GM18526 (cell line): ENCODE measurements around the gene ALKBH4.

Experiments
- POLR2A ChIP-seq: IDR thresholded peaks from 3 replicates; pipeline ENCODE4 v1.6.1; 2011; ENCODE audit not compliant: insufficient read length; ENCODE audit errors: extremely low read depth

ALKBH4 gene

DNA sequence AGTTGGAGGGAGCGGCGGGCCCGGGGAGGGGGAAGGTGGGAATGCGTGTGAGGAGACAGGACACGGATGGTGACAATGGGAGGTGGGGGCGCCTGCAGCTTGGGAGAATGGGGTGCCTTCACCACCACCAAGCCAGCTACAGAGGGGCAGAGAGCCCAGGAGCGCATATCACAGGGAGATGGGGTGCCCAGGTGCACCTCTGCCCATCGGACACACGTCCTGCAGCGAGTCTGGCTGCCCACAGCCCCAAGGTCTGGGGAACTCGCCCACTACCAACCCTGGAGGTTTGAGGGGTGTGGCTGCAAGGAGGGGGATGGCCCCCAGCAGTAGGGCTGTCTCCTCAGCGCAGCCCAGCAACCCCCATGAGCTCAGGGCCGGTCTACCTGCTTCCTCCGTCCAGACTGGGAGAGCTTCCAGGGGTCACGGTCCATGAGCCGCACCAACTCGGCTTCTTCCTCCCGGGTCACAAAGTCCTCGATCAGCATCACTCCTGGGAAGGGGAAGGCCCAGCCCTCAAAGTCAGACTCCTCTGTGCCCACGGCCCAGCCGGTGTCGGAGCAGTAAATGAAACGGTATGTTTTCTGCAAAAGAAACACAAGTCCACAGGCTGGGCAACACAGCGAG is 5.3 kb downstream of the ALKBH4 start:
- no peak for TF ChIP-seq POLR2A

DNA sequence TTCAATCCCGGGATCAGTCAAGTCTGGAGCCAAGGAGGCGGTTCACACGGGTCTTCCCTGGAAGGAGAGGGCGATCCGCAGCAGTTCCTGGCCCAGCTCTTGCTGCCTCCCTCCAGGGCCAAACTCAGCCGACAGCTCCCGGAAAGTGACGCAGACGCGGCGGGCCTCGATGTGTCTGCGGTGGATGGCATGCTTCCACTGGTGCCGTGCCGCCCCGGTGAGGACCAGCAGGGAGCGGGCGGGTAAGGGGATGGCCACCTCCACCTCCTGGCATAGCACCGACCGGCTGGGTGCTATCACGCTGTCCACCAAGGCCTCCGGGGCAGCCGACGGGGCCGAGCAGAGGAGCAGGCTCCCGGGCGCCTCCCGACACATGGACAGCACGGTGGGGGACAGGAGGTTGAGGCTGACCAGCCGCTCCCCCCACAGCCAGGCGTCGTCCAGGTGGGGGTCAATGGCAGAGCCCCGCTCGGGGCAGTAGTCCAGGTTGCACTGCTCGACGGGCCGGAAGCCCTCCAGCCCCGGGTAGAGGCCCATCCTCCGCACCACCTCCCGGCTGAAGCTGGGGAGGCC is 7.2 kb downstream of the ALKBH4 start:
- no peak for TF ChIP-seq POLR2A

DNA sequence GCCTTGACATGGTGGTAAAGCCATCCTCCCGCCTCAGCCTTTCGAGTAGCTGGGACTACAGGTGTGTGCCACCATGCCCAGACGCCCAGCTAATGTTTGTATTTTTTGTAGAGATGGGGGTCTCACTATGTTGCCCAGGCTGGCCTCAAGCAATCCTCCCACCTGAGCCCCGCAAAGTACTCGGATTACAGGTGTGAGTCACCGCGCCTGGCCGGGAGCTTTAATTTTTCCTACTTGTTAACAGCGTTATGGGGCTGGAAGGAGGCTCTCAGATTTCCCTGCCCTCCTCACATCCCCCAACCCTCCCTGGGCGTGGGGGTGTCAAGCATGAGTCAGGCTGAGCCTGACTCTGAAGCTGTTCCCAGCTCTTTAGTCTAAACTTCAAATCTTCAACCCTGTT is 8.3 kb downstream of the ALKBH4 start:
- no peak for TF ChIP-seq POLR2A

DNA sequence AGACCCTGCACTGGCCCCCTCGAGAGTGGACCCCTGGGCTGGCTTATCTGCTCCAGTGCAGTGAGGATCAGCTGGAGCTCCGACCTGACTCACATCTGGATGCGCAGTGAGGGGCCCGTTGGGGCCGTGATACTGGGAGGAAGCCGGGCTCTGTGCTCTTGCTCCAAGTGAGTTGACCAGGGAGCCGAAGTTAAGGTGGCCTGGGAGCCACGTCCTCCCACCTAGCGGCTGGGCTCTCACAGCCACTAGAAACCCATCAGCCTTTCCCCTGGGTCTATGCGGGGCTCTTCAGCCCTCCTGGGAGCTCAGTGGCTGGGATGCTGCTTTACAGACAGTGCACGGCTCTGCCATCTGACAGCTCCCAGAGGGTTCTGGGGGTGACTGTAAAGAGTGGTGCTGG is 9.1 kb downstream of the ALKBH4 start:
- no peak for TF ChIP-seq POLR2A

DNA sequence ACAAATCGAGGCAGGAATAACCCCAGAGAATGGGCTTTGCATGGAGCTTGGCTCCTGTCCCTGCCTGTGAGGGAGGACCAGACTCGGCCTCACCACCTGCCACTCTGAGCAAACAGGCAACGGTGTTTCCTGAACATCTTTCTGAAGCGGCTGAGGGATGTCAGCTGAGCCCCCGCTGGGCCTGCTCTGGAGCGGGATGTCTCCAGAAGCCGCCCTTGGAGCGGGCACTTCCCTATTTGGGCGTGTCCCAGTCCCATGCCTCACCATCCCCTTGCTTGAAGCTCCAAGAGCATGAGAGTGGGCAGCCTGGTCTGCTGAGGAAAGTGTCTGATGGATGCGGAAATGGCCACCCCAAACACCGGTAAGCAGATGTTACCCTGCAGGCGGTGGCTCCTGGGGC is 10.2 kb downstream of the ALKBH4 start:
- no peak for TF ChIP-seq POLR2A

DNA sequence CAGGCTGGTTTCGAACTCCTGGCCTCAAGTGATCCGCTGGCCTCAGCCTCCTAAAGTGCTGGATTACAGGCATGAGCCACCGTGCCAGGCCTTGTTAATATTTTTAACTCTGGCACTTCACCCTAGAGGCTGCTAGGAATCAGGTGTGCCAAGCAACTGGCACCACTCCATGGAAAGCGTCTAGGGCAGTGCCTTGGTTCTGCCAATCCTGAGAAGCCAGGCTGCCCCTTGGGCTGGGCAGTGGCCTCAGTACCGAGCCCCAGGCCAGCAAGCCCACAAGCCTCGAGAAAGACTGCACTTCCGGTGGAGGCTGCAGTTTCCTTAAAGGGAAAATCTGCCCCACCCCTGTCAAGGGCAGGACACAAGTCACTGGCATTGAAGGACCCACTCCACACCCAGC is 11.3 kb downstream of the ALKBH4 start:
- TF ChIP-seq POLR2A, result no peak

DNA sequence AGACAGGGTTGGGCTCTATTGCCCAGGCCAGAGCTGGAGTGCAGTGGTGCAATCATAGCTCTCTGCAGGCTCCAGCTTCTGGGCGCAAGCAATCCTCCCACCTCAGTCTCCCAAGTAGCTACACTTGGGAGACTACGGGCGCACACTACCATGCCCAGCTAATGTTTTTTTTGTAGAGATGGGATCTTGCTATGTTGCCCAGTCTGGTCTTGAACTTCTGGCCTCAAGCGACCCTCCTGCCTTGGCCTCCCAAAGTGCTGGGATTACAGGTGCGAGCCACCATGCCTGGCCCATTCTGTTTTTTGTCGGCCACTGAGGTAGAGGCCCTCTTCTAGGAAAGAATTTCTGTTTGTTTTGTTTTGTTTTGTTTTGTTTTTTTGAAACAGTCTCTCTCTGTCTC is 12.2 kb downstream of the ALKBH4 start:
- no peak for TF ChIP-seq POLR2A

DNA sequence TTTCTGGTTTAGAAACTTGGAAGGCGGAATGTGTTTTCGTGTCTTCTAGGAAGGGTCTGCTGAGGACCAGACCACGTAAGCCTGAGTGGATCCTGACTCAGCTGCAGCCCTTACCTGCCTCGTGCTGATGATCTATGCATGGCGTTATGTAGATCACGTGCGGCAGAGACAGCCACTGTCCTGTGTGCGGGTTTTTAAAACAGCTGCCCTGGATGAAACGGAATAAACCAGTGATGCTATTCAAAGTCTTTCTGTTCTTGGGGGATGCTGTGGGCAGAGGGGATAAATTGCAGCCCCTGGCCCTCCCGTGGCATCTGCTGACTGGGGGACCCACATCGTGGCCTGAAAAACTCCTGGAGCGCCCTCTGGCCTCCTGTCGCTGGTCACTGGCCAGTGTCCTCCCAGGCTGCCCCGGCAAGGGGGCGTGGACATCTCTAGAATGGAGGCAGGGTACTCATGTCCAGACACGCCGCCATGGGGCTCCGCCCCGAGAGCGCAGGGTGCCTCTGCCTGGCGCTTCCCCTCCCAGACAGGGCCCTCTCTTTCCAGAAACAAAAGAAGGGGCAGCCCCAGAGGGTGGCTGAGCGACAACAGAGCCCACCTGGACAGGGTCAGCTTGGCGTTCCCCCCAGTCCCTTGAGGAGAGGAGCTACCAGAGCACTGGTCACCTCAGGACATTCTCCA is 13.2 kb downstream of the ALKBH4 start:
- no peak for TF ChIP-seq POLR2A

DNA sequence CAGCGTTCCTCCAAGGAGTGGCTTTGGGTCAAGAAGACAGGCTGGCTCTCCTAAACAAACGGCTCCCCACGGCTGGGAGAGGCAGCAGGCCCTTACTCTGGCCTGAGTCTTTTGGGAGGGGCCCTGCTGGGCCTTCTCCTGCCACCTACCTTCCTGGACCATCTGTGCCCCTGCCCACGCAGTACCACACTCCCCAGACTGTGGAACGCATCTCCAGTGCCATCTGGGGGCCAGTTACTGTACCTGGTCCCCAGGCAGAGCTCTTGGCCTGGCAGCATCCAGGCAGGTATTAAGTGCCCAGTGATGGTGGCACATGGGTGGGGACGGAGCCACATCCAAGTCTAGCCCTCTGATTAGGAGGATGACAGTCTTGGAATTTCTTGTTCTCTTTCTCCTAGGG is 14.4 kb downstream of the ALKBH4 start:
- no peak for TF ChIP-seq POLR2A

DNA sequence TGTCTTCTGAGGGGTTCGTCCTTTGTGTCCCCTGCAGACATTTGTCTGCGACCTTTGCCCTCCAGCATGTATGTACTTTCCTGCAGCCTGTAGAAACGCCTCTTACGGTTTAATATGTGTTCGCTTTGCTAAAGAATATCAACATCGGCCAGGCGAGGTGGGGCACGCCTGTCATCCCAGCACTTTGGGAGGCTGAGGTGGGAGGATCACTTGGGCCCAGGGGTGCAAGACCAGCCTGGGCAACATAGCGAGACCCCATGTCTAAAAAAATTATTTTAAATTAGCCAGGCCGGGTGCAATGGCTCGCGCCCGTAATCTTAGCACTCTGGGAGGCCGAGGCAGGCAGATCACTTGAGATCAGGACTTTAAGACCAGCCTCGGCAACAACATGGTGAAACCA is 15.5 kb downstream of the ALKBH4 start:
- no peak for TF ChIP-seq POLR2A

DNA sequence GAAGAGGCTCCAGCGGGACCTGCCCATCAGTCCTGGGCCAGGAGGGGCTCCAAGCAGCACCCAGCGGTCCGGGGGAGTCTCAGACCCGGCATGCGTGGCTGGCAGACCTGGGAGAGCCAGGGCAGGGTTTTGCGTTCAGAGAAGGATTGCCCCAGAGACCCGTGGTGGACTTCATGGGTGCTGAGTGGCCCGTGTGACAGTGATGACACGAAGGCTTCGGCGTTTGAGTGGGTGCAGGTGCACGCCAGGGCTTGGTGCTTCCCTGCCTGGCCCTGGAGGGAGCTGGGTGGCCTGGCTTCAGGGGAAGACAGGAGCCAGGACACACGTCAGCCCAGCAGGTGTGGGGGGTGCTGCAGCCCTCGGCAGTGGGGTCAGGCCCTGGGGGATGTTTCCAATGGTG is 17.4 kb downstream of the ALKBH4 start:
- no peak for TF ChIP-seq POLR2A

DNA sequence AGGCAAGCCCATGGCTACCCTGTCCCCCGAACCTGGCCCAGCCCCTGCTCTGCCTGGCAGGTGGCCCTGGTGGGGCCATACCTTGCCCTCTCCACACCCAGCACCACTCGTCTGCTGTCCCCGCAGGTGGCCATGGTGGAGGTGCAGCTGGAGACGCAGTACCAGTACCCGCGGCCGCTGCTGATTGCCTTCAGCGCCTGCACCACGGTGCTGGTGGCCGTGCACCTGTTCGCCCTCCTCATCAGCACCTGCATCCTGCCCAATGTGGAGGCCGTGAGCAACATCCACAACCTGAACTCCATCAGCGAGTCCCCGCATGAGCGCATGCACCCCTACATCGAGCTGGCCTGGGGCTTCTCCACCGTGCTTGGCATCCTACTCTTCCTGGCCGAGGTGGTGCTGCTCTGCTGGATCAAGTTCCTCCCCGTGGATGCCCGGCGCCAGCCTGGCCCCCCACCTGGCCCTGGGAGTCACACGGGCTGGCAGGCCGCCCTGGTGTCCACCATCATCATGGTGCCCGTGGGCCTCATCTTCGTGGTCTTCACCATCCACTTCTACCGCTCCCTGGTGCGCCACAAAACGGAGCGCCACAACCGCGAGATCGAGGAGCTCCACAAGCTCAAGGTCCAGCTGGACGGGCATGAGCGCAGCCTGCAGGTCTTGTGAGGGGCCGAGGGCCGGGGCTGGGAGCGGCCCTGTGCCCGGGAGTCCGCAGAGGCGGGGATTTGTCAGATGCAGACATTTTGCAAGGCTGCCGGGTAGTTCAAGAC is 18.1 kb downstream of the ALKBH4 start:
- no peak for TF ChIP-seq POLR2A

DNA sequence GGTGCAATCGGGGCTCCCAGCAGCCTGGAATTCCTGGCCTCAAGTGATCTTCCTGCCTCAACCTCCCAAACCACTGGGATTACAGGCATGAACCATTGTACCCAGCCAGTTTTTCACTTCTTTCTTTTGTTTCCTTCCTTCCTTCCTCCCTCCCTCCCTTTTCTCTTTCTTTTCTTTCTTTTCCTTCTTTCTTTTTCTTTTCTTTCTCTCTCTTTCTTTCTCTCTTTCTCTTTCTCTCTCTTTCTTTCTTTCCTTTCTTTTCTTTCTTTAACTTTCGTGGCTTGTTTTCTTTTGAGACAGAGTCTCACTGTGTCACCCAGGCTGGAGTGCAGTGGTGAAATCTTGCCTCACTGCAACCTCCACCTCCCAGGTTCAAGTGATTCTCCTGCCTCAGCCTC is 19.0 kb downstream of the ALKBH4 start:
- no peak for TF ChIP-seq POLR2A

DNA sequence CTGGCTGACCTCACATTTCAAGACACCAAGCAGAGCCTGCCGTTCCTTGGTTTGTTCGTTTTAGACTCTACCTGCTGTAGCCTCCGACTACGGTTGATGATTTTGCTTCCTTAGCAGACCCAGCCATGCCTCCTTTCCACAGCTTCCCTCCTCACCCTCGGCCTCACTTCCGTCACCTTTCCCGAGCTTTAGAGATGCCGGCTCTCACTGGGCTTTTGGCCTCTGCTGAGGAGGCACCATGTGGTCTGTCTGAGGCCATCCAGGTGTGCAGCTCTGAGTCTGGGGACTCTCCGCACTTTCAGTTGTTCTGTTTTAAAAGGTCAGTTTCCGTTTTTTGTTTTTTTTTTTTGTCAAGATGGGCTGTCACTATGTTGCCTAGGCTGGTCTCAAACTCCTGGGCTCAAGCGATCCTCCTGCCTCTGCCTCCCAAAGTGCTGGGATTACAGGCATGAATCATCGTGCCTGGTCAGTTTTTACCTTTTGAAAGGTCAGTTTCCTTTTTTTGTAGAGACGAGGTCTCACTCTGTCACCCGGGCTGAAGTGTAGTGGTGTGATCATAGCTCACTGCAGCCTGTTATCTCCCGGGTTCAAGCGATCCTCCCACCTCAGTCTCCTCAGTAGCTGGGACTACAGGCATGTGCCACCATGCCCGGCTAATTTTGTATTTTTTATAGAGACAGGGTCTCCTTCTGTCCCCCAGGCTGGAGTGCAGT is 19.5 kb downstream of the ALKBH4 start:
- TF ChIP-seq POLR2A, result no peak

DNA sequence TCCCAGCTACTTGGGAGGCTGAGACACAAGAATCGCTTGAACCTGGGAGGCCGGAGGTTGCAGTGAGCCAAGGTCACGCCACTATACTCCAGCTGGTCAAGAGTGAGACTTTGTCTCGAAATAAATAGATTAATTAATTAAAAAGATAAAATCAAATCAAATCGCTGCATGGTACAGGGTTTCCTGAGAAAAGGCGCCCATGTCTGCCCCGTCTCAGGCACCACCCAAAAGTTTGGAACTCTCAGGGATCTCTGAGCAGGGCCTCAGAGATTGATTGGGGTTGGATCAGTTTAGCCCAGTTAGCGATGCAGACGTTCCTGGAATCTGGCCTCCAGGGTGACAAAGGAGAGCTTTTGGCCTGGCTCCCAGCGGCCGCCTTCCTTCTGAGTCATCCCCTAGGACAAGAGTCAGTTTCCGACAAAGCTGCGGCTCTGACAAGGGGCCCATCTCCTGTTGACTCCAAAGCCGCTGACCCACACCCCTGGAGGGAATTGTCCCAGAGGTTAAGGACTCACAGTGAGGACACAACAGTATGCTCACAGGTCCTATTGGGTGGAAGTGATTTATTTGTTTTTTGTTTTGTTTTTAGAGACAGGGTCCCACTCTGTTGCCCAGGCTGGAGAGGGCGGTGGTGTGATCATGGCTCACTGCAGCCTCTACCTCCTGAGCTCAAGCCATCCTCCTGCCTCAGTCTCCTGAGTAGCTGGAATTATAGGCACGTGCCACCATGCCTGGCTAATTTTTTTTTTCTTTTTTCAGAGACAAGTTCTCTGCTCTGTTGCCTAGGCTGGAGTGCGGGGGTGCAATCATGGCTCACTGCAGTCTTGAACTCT is 24.5 kb downstream of the ALKBH4 start:
- TF ChIP-seq POLR2A, result no peak

DNA sequence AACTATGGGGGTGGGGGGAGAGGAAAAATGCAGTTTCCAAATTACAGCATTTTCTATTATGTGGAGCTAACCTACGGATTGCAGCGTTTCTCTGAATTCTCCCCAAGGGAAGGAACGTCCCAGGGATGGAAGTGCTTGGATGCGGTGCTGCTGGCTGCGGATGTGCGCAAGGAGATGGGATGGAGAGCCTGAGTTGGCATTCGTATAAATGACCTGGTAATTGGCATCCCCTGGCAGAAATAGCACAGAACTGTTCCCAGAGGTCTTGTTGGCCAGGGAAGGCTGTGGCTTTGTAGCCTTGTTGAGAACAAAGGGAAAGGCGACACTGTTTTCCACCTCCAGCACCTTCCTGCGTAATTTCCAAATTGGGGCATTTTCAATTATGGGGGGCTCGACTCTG is 28.5 kb downstream of the ALKBH4 start:
- TF ChIP-seq POLR2A, result no peak
